ENCODE results near the gene PLEKHG1.

Gene PLEKHG1

GRCh38 chr6:150646228-150646627 lies 46.5 kb downstream of the PLEKHG1 start:
- no peak for DNase-seq

GRCh38 chr6:150647051-150647450 lies 47.4 kb downstream of the PLEKHG1 start:
- no peak for DNase-seq
